Fibroblast of upper back skin (primary cell): Measurements from ENCODE around the gene NLRP3.
"Not testable (repeated sequence)": the region's sequence is repeated elsewhere in the genome, so short reads cannot be mapped to it uniquely, and the experiment has no call there.

Source experiments
- DNase-seq: peaks from one replicate; pipeline ENCODE4 v3.0.0-alpha.2; 2013

NLRP3 gene

GRCh38 chr1:247441606-247442005, 25.6 kb downstream of the NLRP3 start:
- DNase-seq = no peak

- DNase-seq = no peak
These were observed 26.2 kb downstream of the NLRP3 start for GRCh38 chr1:247442164-247442563.

GRCh38 chr1:247443641-247444040, 27.7 kb downstream of the NLRP3 start:
- no peak for DNase-seq

GRCh38 chr1:247444571-247444970, 28.6 kb downstream of the NLRP3 start:
- no peak for DNase-seq

- DNase-seq = no peak
These were observed 29.8 kb downstream of the NLRP3 start for GRCh38 chr1:247445526-247446356.

- DNase-seq = no peak
These were observed 31.4 kb downstream of the NLRP3 start for GRCh38 chr1:247447162-247447909.

GRCh38 chr1:247448107-247448791, 32.3 kb downstream of the NLRP3 start:
- peak; percentile 52 for DNase-seq

- no peak for DNase-seq
These were observed 35.5 kb downstream of the NLRP3 start for GRCh38 chr1:247451388-247452010.

GRCh38 chr1:247452447-247453039, 36.6 kb downstream of the NLRP3 start:
- no peak for DNase-seq

GRCh38 chr1:247453245-247453644, 37.3 kb downstream of the NLRP3 start:
- no peak for DNase-seq

GRCh38 chr1:247453997-247454396, 38.0 kb downstream of the NLRP3 start:
- no peak for DNase-seq

GRCh38 chr1:247456021-247456420, 40.0 kb downstream of the NLRP3 start:
- DNase-seq = no peak

- DNase-seq = no peak
These were observed 41.1 kb downstream of the NLRP3 start for GRCh38 chr1:247456914-247457639.

GRCh38 chr1:247459507-247459906, 43.5 kb downstream of the NLRP3 start:
- no peak for DNase-seq

GRCh38 chr1:247465796-247466195, 49.8 kb downstream of the NLRP3 start:
- DNase-seq = no peak

- no peak for DNase-seq
These were observed 51.2 kb downstream of the NLRP3 start for GRCh38 chr1:247467129-247467528.

- no peak for DNase-seq
These were observed 52.6 kb downstream of the NLRP3 start for GRCh38 chr1:247468481-247469140.

GRCh38 chr1:247469141-247469535, 53.2 kb downstream of the NLRP3 start:
- DNase-seq = no peak

- not testable (repeated sequence) for DNase-seq
These were observed 55.0 kb downstream of the NLRP3 start for GRCh38 chr1:247470942-247471429.

GRCh38 chr1:247471445-247472016, 55.6 kb downstream of the NLRP3 start:
- no peak for DNase-seq

GRCh38 chr1:247472035-247472434, 56.1 kb downstream of the NLRP3 start:
- DNase-seq = no peak
